ENCODE results near the gene TOMM5.

- TF ChIP-seq EZH2 (IDR thresholded peaks at IDR 0.05; ENCODE audit: borderline replicate concordance, insufficient read depth, low read length, poor library complexity, severe bottlenecking) (no peak), CTCF (IDR thresholded peaks at IDR 0.05; ENCODE audit: poor library complexity, severe bottlenecking) (no peak), RAD21 (conservative IDR thresholded peaks at IDR 0.05) (no peak), MXI1 (conservative IDR thresholded peaks at IDR 0.05; ENCODE audit: poor library complexity, severe bottlenecking) (no peak), REST (IDR thresholded peaks at IDR 0.05; ENCODE audit: borderline replicate concordance) (no peak), SMC3 (conservative IDR thresholded peaks at IDR 0.05; ENCODE audit: poor library complexity) (no peak), POLR2AphosphoS5 (IDR thresholded peaks at IDR 0.05) (no peak), EP300 (conservative IDR thresholded peaks at IDR 0.05; ENCODE audit: poor library complexity, severe bottlenecking) (no peak)
Observed at GRCh38 chr9:37575001-37575400, 17.4 kb downstream of the TOMM5 start.

Data from neural cell (in vitro differentiated cells).